CD14-positive monocyte (primary cell): ENCODE results near the gene ASTN1. TPM values are rescaled to one million over a fixed set of nuclear protein-coding genes. Genes with fewer than 3 reads are reported as not detected.

ENCODE experiments used
- DNase-seq, 3 donors: peaks; one replicate each; pipeline ENCODE4 v3.0.0-alpha.2; 2011 to 2022
- H2AFZ ChIP-seq: 2 replicates; pipeline ENCODE4 v1.6.0; 2012; ENCODE audit warnings: mild to moderate bottlenecking, low read depth, low read length, inconsistent platforms; ENCODE audit not compliant: insufficient read depth, poor library complexity, severe bottlenecking
- H3K27ac ChIP-seq, 2 donors: 1 replicate in 1 of 2; 2 replicates in 1 of 2; pipeline ENCODE4 v1.5.1; 2012 to 2013; ENCODE audit warnings: low read length in 2 of 2, control low read depth in 1 of 2, inconsistent platforms in 1 of 2, low read depth in 1 of 2, mild to moderate bottlenecking in 1 of 2
- H3K27me3 ChIP-seq, 2 donors: one replicate each; pipeline versions ENCODE4 v1.6.0 to v1.6.1; 2011 to 2013; ENCODE audit warnings: low read length in 2 of 2; ENCODE audit not compliant: control insufficient read depth in 2 of 2, insufficient read depth in 2 of 2
- H3K36me3 ChIP-seq, 2 donors: replicated peaks in 1 of 2; 1 replicate in 1 of 2; 2 replicates in 1 of 2; pipeline versions ENCODE4 v1.5.1 to v1.6.1; 2012 to 2013; ENCODE audit warnings: low read length in 2 of 2, control low read depth in 1 of 2, inconsistent platforms in 1 of 2, mild to moderate bottlenecking in 1 of 2; ENCODE audit not compliant: insufficient read depth in 2 of 2, control insufficient read depth in 1 of 2
- H3K4me1 ChIP-seq, 2 donors: 1 replicate in 1 of 2; 2 replicates in 1 of 2; pipeline versions ENCODE4 v1.5.1 to v1.6.1; 2012 to 2013; ENCODE audit warnings: low read length in 2 of 2, control low read depth in 1 of 2, inconsistent platforms in 1 of 2, mild to moderate bottlenecking in 1 of 2, moderate library complexity in 1 of 2; ENCODE audit not compliant: insufficient read depth in 2 of 2, control insufficient read depth in 1 of 2
- H3K4me2 ChIP-seq: replicated peaks from 2 replicates; pipeline ENCODE3; 2012; ENCODE audit warnings: low read length, moderate library complexity, mild to moderate bottlenecking; ENCODE audit not compliant: poor library complexity, severe bottlenecking; ENCODE audit errors: extremely low read depth
- H3K4me3 ChIP-seq, 3 experiments: fragments of 200-600 bp in 1 of 3; sonication (generic) in 1 of 3; replicated peaks in 1 of 3; 1 replicate in 2 of 3; 2 replicates in 1 of 3; pipeline ENCODE4 v1.5.1; 2011 to 2013; ENCODE audit warnings: low read length in 3 of 3, mild to moderate bottlenecking in 3 of 3, control low read depth in 2 of 3, low read depth in 2 of 3, inconsistent platforms in 1 of 3, moderate library complexity in 1 of 3
- H3K79me2 ChIP-seq: 2 replicates; pipeline ENCODE4 v1.6.0; 2012; ENCODE audit warnings: mild to moderate bottlenecking, control low read depth, inconsistent platforms, low read length, moderate library complexity; ENCODE audit not compliant: insufficient read depth
- H3K9ac ChIP-seq: 2 replicates; pipeline ENCODE4 v1.6.0; 2017; ENCODE audit warnings: low read length, mild to moderate bottlenecking; ENCODE audit not compliant: insufficient read depth, poor library complexity, severe bottlenecking
- H3K9me3 ChIP-seq, 2 donors: replicated peaks in 1 of 2; 1 replicate in 1 of 2; 2 replicates in 1 of 2; pipeline versions ENCODE4 v1.5.1 to v1.6.1; 2012 to 2013; ENCODE audit warnings: low read length in 2 of 2, control low read depth in 1 of 2; ENCODE audit not compliant: control insufficient read depth in 1 of 2, insufficient read depth in 1 of 2
- H4K20me1 ChIP-seq: 2 replicates; pipeline ENCODE4 v1.6.0; 2012; ENCODE audit warnings: mild to moderate bottlenecking, low read length, control low read depth, moderate library complexity; ENCODE audit not compliant: insufficient read depth
- H3K27ac Mint-ChIP-seq, 7 donors: one replicate each; pipeline ENCODE4 v1.8.0; 2020; ENCODE audit warnings: mild to moderate bottlenecking in 7 of 7, mixed read lengths in 7 of 7, moderate library complexity in 6 of 7, inconsistent platforms in 2 of 7
- H3K27me3 Mint-ChIP-seq, 3 donors: one replicate each; pipeline ENCODE4 v1.8.0; 2021 to 2022; ENCODE audit warnings: low read depth in 3 of 3, mild to moderate bottlenecking in 3 of 3, mixed read lengths in 3 of 3, moderate library complexity in 3 of 3, inconsistent platforms in 1 of 3
- H3K36me3 Mint-ChIP-seq, 2 donors: one replicate each; pipeline ENCODE4 v1.8.0; 2020; ENCODE audit warnings: mixed read lengths in 2 of 2, inconsistent platforms in 1 of 2, mild to moderate bottlenecking in 1 of 2
- H3K4me1 Mint-ChIP-seq: one replicate; pipeline ENCODE4 v1.8.0; 2020; ENCODE audit warnings: mild to moderate bottlenecking, mixed read lengths
- H3K4me3 Mint-ChIP-seq, 2 donors: one replicate each; pipeline ENCODE4 v1.8.0; 2020; ENCODE audit warnings: mild to moderate bottlenecking in 2 of 2, mixed read lengths in 2 of 2, moderate library complexity in 1 of 2
- H3K9me3 Mint-ChIP-seq, 7 donors: one replicate each; pipeline ENCODE4 v1.8.0; 2020 to 2022; ENCODE audit warnings: mixed read lengths in 7 of 7, mild to moderate bottlenecking in 6 of 7, moderate library complexity in 6 of 7, inconsistent platforms in 2 of 7
- WGBS: methylation state at CpG from one replicate; pipeline ENCODE4 v1.1.5; 2013; ENCODE audit warnings: missing lambda C conversion rate; ENCODE audit not compliant: insufficient coverage; 5-methylcytosine and 5-hydroxymethylcytosine counted together
- intact Hi-C, 2 donors: fragments of 100-400 bp; cut with micrococcal nuclease; formaldehyde crosslinking; loops; one replicate each; pipeline versions ENCODE4 v1.15.0 to v1.15.1; 2023
- polyA plus RNA-seq, 3 donors: library from polyadenylated mRNA; depleted of rRNA in 1 of 3; unstranded in 2 of 3; stranded (reverse) in 1 of 3; fragments of 300-500 nt in 2 of 3; fragments of >200 nt in 1 of 3; fragmentation: Illumina TruSeq in 2 of 3; gene quantifications; 1 replicate in 2 of 3; 2 replicates in 1 of 3; pipeline ENCODE4 v1.2.3, GENCODE V29; 2012 to 2021
- TF ChIP-seq, protein P1 (sequence below): fragments of 200-600 bp; IDR thresholded peaks from one replicate; pipeline ENCODE4 v1.8.0; 2022; ENCODE audit warnings: antibody characterized with exemption, mild to moderate bottlenecking

The ASTN1 gene
- polyA plus RNA-seq, 3 donors, result not detected

DNA sequence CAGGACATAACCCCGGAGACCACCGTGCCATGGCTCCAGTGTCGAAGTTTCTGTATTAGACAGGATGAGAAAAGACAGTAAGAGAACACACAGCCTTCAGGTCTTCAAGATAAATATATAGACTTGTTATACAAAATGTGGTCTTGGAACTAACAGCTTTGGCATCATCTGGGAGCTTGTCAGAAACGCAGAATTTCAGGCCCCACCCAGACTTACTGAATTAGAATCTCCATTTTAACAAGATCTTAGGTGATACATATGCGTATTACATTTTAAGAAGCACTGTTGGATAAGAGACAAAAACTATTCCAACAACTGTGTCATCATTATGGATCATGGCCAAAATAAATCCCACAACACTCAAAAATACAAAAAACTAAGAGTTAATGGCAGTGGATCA lies 239.3 kb downstream of the ASTN1 start:
- TF ChIP-seq, protein P1, sequence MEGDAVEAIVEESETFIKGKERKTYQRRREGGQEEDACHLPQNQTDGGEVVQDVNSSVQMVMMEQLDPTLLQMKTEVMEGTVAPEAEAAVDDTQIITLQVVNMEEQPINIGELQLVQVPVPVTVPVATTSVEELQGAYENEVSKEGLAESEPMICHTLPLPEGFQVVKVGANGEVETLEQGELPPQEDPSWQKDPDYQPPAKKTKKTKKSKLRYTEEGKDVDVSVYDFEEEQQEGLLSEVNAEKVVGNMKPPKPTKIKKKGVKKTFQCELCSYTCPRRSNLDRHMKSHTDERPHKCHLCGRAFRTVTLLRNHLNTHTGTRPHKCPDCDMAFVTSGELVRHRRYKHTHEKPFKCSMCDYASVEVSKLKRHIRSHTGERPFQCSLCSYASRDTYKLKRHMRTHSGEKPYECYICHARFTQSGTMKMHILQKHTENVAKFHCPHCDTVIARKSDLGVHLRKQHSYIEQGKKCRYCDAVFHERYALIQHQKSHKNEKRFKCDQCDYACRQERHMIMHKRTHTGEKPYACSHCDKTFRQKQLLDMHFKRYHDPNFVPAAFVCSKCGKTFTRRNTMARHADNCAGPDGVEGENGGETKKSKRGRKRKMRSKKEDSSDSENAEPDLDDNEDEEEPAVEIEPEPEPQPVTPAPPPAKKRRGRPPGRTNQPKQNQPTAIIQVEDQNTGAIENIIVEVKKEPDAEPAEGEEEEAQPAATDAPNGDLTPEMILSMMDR, result no peak
- no peak overlapping the region for H3K4me3 Mint-ChIP-seq
- Histone ChIP-seq H3K27ac (no peak overlapping the region), H3K79me2 (no peaks in the 10 kb centered on the region), H3K4me1 (no peaks in the 10 kb centered on the region), H3K4me3 (no peak overlapping the region), H3K36me3 (no peaks in the 10 kb centered on the region), H4K20me1 (no peaks in the 10 kb centered on the region), H2AFZ (no peak overlapping the region), H3K9me3 (no peaks in the 10 kb centered on the region), H3K4me2 (no peak overlapping the region), H3K27me3 (no peaks in the 10 kb centered on the region), H3K9ac (no peak overlapping the region)
- no peak for DNase-seq
- H3K36me3 Mint-ChIP-seq, result no peaks in the 10 kb centered on the region
- H3K27ac Mint-ChIP-seq, result no peak overlapping the region
- H3K9me3 Mint-ChIP-seq, result peaks cover 0 to 3% (median 0%) of the 10 kb centered on the region in 7 donors
- no peaks in the 10 kb centered on the region for H3K27me3 Mint-ChIP-seq
- intact Hi-C loops, result no loop called here
- WGBS, result no CpG with 5 or more reads among the region's 5 CpGs
- H3K4me1 Mint-ChIP-seq, result no peaks in the 10 kb centered on the region

DNA sequence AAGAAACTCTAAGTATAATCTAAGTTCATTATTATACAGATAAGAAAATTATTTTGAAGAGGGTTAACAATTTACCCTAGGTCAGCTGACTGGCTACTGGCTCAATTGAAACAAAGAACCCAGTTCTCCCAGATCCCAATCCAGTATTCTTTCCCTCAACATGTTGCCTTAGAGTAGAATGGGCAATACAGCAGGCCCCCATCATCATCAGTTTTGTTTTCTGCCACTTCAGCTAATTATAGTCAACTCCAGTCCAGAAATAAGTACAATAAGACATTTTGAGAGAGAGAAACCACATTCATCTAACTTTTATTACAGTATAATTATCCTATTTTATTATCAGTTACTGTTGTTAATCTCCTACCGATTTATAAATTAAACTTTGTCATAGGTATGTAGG lies 241.2 kb downstream of the ASTN1 start:
- H3K4me2 ChIP-seq, result no peak overlapping the region
- no peaks in the 10 kb centered on the region for H4K20me1 ChIP-seq
- no peaks in the 10 kb centered on the region for H3K36me3 ChIP-seq
- H3K36me3 Mint-ChIP-seq, result no peaks in the 10 kb centered on the region
- H3K79me2 ChIP-seq, result no peaks in the 10 kb centered on the region
- H3K4me3 ChIP-seq, result no peak overlapping the region
- H3K9me3 Mint-ChIP-seq, result peaks cover 0 to 2% (median 0%) of the 10 kb centered on the region in 7 donors
- intact Hi-C loops, result no loop called here
- no peaks in the 10 kb centered on the region for H3K4me1 ChIP-seq
- H3K27me3 Mint-ChIP-seq, result peaks cover 0 to 3% (median 2%) of the 10 kb centered on the region in 3 donors
- WGBS, result no CpG with 5 or more reads among the region's 1 CpG
- H3K27ac ChIP-seq, result no peak overlapping the region
- no peaks in the 10 kb centered on the region for H3K9me3 ChIP-seq
- TF ChIP-seq, protein P1, result no peak
- H3K27me3 ChIP-seq, result no peaks in the 10 kb centered on the region
- no peak overlapping the region for H3K27ac Mint-ChIP-seq
- no peak overlapping the region for H2AFZ ChIP-seq
- no peak overlapping the region for H3K4me3 Mint-ChIP-seq
- H3K9ac ChIP-seq, result no peak overlapping the region
- no peaks in the 10 kb centered on the region for H3K4me1 Mint-ChIP-seq
- DNase-seq, result no peak
